ENCODE measurements around the gene CHTF8.
"Not testable (repeated sequence)": the region's sequence is repeated elsewhere in the genome, so short reads cannot be mapped to it uniquely, and the experiment has no call there.

CHTF8 gene

GRCh38 chr16:69132424-69133252 lies at the start of gene CHTF8, which contains the start of gene UTP4:
CHTF8 (minus strand) TSS chr16:69132588; CDS start chr16:69121458, 11,130 bp downstream.
UTP4 (plus strand) TSS chr16:69132649; CDS start chr16:69133460, 811 bp downstream.
- DNase-seq: peak; percentile 86

GRCh38 chr16:69180011-69180338 lies 47.6 kb upstream of the CHTF8 start:
- DNase-seq: no peak

- no peak for DNase-seq
Observed at GRCh38 chr16:69179328-69180010, 47.1 kb upstream of the CHTF8 start.

- DNase-seq: no peak
Observed at GRCh38 chr16:69176033-69176800, 43.8 kb upstream of the CHTF8 start.

- DNase-seq: no peak
Observed at GRCh38 chr16:69171325-69172084, 39.1 kb upstream of the CHTF8 start.

GRCh38 chr16:69169607-69170352 lies 37.4 kb upstream of the CHTF8 start:
- DNase-seq: no peak

DNA sequence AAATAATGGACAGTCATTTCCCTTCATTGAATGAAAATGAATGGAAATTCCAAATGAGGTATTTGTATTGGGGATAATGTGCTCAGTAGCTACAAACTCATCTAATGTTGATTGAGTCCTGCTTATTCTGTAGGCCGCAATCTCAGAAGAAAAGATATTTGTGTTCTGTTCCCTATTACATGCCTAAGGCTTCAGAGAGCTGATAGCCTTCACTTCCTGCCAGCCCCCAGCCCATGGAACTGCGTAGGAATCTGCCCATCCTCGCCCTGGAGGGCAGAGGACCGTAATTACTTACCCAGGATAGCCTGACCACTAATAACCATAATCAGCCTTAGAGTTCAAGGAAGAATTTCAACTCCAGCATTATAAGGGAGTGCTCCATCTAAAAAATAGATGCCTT lies 36.7 kb upstream of the CHTF8 start:
- DNase-seq: no peak

- DNase-seq: no peak
Observed at GRCh38 chr16:69166946-69167930, 34.9 kb upstream of the CHTF8 start.

DNA sequence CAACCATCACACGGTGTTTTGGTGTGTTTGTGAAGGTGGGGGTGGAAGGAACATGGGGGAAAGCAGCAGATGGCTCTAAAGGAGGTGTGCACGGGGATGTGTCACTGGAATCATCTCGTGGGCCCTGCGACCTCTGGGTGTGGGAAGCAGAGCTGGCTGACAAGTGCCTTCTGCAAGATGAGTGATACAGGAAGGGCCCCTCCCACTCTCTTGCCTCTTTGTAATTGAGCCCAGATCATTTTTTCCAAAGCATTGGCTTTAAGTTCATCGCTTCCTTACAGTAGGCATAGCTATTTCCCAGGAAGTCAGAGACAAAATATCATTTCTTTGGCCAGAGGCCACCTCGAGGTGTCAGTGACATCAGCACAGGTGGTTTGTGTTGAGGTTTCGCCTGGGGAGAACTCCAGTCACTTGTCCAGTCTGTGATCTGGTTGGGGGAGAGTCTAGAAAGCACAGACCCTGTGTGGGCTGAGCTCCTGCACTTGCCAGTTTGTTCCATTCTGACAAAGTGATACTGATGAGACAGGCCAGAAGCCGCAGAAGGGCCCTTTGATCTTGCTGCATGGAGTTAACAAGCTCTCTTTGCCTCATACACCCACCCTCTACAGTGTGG lies 33.9 kb upstream of the CHTF8 start:
- DNase-seq: no peak

GRCh38 chr16:69165584-69165983 lies 33.2 kb upstream of the CHTF8 start:
- no peak for DNase-seq

GRCh38 chr16:69160192-69160591 lies 27.8 kb upstream of the CHTF8 start:
- no peak for DNase-seq

- DNase-seq: no peak
Observed at GRCh38 chr16:69157196-69157595, 24.8 kb upstream of the CHTF8 start.

DNA sequence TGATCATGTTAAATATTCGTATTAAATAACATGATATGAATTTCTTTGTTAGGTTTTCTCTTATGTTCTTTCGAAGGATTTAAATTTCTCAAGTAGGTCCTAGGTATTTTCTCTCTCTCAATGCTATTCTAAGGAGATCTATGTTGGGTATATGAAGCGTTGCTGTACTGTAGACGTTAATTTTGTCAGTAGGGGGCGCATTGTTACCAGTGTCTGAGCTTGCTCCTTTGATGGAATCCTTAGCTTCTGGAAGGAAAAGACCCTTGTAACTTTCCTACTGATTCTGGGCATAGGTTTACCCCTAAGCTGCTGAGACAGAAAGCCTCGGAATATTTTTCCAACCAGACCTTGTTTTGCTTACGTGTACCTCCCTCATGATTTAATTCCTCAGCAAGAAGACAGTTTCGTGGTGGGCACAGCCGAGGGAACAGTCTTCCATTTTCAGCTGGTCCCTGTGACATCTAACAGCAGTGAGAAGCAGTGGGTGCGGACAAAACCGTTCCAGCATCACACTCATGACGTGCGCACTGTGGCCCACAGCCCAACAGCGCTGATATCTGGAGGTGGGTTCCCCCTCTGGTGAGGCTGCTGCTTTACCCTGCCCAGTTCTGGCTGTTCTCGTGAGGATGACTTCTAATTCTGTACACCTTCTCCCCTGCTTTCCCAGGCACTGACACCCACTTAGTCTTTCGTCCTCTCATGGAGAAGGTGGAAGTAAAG lies 17.9 kb upstream of the CHTF8 start:
- peak; percentile 78 for DNase-seq

GRCh38 chr16:69149621-69150020 lies 17.2 kb upstream of the CHTF8 start:
- DNase-seq: not testable (repeated sequence)

DNA sequence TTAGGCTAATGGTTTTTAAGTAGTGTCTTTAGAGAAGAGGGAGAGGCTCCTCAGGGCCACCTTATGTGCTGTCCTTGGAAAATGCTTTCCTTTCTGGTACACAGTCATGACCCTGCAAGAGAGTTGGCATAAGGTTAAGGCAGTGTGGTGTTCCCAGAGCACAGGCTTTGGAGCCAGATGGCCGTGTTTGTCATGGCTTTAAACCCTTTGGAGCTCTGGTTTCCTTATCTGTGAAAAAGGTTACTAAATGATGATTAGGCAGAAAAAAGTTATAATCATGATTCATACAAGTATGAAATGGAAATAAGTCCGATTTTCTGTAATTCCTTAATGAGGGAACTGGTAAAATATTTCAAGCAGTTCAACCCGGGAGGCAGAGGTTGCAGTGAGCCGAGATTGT lies 13.3 kb upstream of the CHTF8 start:
- DNase-seq: no peak

- DNase-seq: peak; percentile 26
Observed at GRCh38 chr16:69143116-69143515, 10.7 kb upstream of the CHTF8 start.

DNA sequence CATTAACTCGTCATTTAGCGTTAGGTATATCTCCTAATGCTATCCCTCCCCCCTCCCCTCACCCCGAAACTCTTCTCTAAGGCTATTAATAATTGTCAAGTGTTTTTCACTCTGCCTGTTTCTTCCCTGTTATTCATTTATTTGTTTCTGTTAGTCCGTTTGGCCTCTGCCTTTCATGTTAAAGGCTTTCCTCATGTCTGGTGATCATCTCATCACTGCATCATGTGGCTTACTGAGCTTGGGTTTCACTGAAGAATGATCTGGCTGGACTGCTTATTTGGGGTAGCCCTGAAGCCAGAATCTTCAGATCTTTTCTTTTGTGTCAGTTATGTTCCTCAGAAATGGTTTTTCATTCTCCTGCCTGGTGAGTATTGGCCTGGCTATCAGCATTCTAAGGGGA lies 9.5 kb upstream of the CHTF8 start:
- DNase-seq: no peak

DNA sequence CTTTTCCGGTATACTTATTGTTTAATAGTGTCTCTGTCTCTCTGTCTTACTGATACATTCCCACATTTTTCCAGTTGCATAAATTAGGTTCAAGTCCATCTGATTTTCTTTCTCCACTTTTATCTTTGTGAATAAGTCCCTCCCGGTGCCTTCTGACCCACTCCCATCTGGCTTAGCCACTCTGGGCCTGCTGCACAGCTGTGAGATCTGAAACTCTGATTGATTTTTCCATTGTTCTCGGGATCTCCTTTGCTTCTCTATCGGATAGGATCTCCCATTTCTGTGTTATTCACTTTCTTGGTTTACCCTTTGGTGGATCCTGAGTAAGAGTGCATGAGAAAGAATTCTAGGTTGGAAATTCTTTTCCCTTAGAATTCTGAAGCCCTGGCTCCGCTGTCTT lies 8.6 kb upstream of the CHTF8 start:
- DNase-seq: no peak

GRCh38 chr16:69139464-69139863 lies 7.1 kb upstream of the CHTF8 start:
- DNase-seq: not testable (repeated sequence)

- DNase-seq: no peak
Observed at GRCh38 chr16:69138608-69139007, 6.2 kb upstream of the CHTF8 start.
